ENCODE results near the gene MROH2A.

The MROH2A gene

DNA sequence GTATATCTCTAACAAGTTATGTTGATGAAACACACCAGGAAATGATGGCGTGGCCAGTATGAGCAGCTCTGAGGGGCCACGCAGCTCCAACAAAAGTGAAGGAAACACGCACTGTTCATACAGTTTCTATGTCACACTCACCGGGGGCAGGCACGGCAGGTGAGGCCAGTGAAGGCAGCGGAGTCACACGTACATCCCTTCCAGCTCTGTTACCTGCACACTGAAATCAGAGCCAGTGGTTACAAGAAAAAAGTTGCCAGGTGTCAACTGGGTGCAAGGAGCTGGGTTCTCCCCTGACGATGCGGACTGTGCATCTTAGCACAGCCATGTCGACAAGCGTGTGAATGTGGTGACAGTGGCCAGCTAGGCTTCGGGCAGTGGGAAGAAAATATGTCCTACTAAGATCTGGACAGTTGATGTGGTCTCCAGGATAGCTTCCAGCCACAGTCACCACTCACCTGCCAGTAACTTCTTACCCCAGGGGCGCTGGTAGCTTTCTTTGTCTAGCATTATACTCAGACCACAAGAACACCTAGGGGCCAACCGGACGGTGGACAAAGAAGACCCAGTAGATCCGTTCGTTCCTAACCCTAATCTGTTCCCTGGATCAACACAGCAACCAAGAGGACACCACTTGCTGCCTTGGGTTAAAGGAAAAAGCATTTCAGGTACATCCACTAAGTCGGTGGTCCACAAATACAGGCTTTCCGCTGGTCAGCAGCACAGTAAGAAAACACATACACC lies 66.1 kb downstream of the MROH2A start:
- Histone ChIP-seq H3K27ac (ENCODE audit: low read depth, low read length) (no peak overlapping the region), H3K4me3 (ENCODE audit: low read depth in 1 of 2, low read length in 2 of 2) (no peak overlapping the region), H3K9me3 (ENCODE audit: control insufficient read depth in 1 of 2, low read length in 2 of 2) (no peaks in the 10 kb centered on the region), H3K27me3 (ENCODE audit: control insufficient read depth in 1 of 2, insufficient read depth in 2 of 2, low read length in 2 of 2) (no peaks in the 10 kb centered on the region), H3K4me1 (ENCODE audit: control insufficient read depth in 1 of 2, insufficient read depth in 2 of 2, low read length in 2 of 2) (no peaks in the 10 kb centered on the region), H3K9ac (ENCODE audit: low read depth in 1 of 2, low read length in 2 of 2) (no peak overlapping the region), H3K36me3 (ENCODE audit: control insufficient read depth in 1 of 2, insufficient read depth in 2 of 2, low read length in 2 of 2) (peaks cover 0 to 51% of the 10 kb centered on the region in 2 donors)

DNA sequence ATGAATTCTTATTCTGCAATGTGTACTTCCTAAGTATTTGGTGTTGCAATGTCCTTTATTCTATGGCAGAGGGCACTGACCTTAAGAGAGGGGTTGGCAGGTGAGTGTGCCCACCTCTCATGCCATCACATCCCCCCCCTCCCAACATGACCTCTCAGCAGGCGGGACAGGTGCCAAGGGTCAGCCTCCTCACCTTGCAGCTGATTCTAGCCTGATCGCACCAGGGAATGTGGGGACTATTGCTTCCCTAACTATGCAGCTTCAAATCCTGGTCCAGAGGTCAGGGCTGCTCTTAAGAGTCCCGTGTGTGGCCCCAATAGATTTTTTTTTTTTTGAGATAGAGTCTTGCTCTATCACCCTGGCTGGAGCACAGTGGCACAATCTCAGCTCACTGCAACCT lies 66.7 kb downstream of the MROH2A start:
- no peaks in the 10 kb centered on the region for H3K9me3 ChIP-seq (ENCODE audit: control insufficient read depth in 1 of 2, low read length in 2 of 2)
- no peak overlapping the region for H3K9ac ChIP-seq (ENCODE audit: low read depth in 1 of 2, low read length in 2 of 2)
- no peaks in the 10 kb centered on the region for H3K4me1 ChIP-seq (ENCODE audit: control insufficient read depth in 1 of 2, insufficient read depth in 2 of 2, low read length in 2 of 2)
- H3K4me3 ChIP-seq (ENCODE audit: low read depth in 1 of 2, low read length in 2 of 2) = no peak overlapping the region
- no peak overlapping the region for H3K27ac ChIP-seq (ENCODE audit: low read depth, low read length)
- no peaks in the 10 kb centered on the region for H3K27me3 ChIP-seq (ENCODE audit: control insufficient read depth in 1 of 2, insufficient read depth in 2 of 2, low read length in 2 of 2)
- peaks cover 0 to 47% of the 10 kb centered on the region in 2 donors for H3K36me3 ChIP-seq (ENCODE audit: control insufficient read depth in 1 of 2, insufficient read depth in 2 of 2, low read length in 2 of 2)

DNA sequence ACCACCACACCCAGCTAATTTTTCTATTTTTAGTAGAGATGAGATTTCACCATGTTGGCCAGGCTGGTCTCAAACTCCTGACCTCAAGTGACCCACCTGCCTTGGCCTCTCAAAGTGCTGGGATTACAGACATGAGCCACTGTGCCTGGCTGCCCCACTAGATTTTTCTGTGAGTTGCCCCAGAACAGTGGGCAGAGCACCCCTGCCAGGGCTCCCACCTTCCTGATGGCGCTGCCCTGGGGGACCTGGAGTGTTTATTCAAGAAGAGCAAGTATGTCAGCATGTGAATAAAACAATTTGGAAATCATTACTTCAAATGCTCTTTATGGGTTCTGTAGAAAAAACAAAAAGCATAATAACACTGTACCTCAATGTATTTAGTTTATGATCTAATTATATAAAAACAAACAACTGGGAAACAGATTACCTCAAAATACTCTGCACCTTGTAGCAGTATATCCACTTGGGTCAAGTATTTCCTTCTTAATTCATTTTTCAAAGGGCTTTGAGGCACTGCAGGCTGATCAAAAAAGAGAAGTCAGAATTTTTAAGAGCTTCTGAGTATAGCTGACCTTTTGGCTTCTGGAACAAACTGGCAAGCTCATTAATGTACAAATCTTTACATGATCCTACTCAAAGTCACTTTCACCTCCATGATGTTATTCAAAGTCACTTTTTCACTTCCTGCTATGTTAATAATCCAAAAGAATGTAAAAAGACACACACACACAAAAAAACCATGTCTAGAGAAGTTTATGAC lies 67.4 kb downstream of the MROH2A start:
- Histone ChIP-seq H3K36me3 (ENCODE audit: control insufficient read depth in 1 of 2, insufficient read depth in 2 of 2, low read length in 2 of 2) (peaks cover 0 to 48% of the 10 kb centered on the region in 2 donors), H3K4me3 (ENCODE audit: low read depth in 1 of 2, low read length in 2 of 2) (no peak overlapping the region), H3K27me3 (ENCODE audit: control insufficient read depth in 1 of 2, insufficient read depth in 2 of 2, low read length in 2 of 2) (no peaks in the 10 kb centered on the region), H3K27ac (ENCODE audit: low read depth, low read length) (no peak overlapping the region), H3K4me1 (ENCODE audit: control insufficient read depth in 1 of 2, insufficient read depth in 2 of 2, low read length in 2 of 2) (no peaks in the 10 kb centered on the region), H3K9ac (ENCODE audit: low read depth in 1 of 2, low read length in 2 of 2) (no peak overlapping the region), H3K9me3 (ENCODE audit: control insufficient read depth in 1 of 2, low read length in 2 of 2) (no peaks in the 10 kb centered on the region)

DNA sequence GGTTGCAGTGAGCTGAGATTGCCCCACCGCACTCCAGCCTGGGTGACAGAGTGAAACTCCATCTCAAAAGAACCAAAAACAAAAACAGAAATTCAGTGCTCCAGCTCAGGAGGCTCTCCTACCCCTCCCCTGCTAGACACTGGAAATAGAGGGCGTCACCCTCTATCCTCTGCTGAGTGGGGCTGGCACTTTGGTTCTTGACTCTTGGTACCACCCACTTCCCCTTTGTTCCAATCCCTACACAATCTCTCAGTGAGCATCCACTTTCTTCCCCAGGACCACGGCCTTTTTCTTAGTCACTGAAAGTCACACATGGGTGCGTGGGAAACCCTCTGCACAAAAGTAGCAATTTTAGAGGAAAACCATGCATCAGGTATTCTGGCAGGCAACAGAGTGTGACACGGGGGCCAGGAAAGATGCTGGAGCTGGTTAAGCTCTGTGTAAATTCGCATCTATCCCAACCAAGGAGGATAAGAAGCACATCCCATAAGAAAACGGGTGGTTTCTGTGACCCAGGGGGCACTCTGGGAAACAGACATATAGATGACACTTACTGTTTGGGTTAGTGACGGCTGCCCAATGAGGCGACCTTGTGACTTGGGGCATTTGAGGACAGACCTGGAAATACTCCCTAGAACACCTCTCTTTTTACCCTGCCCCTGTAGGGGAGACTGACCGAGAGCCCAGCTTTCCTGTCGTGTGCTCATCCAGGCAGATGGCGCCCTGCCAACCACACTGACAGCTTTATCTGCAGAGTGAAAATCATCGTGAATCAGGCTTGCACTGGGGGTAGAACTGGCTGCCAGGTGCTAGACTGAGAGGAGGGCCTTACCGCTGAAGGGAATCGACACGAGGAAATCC lies 68.5 kb downstream of the MROH2A start:
- H3K4me3 ChIP-seq (ENCODE audit: low read depth in 1 of 2, low read length in 2 of 2) = no peak overlapping the region
- no peak overlapping the region for H3K27ac ChIP-seq (ENCODE audit: low read depth, low read length)
- H3K4me1 ChIP-seq (ENCODE audit: control insufficient read depth in 1 of 2, insufficient read depth in 2 of 2, low read length in 2 of 2) = no peaks in the 10 kb centered on the region
- peaks cover 0 to 40% of the 10 kb centered on the region in 2 donors for H3K36me3 ChIP-seq (ENCODE audit: control insufficient read depth in 1 of 2, insufficient read depth in 2 of 2, low read length in 2 of 2)
- H3K27me3 ChIP-seq (ENCODE audit: control insufficient read depth in 1 of 2, insufficient read depth in 2 of 2, low read length in 2 of 2) = no peaks in the 10 kb centered on the region
- no peaks in the 10 kb centered on the region for H3K9me3 ChIP-seq (ENCODE audit: control insufficient read depth in 1 of 2, low read length in 2 of 2)
- H3K9ac ChIP-seq (ENCODE audit: low read depth in 1 of 2, low read length in 2 of 2) = no peak overlapping the region

DNA sequence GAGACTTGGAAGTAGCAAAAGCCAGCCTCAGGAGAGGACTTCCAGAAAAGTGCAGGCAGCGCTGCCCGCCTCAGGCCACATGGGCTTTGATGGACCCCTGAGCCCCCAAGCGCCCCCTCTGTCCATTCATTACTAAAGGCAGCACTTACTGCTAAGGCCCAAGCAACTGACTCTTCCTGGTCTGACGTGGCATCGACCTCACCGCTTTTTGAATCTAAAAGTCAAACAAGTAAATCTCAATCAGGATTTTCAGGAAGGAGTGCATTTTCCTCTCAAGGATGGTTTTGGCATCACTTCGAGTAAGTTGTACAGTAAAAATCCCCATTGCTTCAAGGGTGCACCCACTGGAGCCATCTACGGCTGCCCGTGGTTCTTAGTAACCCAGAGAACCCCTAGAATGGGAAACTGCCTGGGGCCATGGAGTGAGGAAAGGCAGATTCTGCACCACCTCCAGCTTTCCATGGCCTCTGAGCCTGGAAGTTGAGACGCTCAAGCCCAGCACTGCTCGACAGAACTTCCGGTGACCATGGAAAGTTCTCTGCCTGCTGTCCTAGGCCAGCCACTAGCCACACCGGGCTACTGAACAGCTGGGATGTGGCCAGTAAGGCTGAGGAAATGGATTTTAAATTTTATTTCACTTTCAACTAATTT lies 69.2 kb downstream of the MROH2A start:
- peaks cover 0 to 35% of the 10 kb centered on the region in 2 donors for H3K36me3 ChIP-seq (ENCODE audit: control insufficient read depth in 1 of 2, insufficient read depth in 2 of 2, low read length in 2 of 2)
- no peak overlapping the region for H3K9ac ChIP-seq (ENCODE audit: low read depth in 1 of 2, low read length in 2 of 2)

DNA sequence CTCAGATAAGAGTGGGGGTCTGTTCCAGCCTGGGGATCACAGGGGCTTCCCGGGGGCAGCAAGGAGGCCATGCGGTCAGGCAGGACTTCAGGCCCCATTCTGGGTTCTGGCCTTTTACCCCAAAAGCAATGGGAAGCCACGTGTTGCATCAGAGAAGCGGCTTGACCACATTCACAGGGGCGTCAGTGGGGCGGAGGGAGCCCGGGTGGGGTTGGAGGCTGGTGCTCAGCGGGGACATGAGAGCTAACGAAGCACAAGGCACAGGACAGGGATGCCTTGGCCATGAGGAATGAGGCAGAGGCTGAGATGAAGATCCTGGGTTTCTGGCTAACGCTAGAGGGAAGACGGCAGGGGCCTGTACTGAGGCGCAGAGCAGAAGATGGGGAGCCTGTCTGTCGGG lies 70.1 kb downstream of the MROH2A start:
- H3K4me1 ChIP-seq (ENCODE audit: control insufficient read depth in 1 of 2, insufficient read depth in 2 of 2, low read length in 2 of 2) = peaks cover 9 to 13% of the 10 kb centered on the region in 2 donors
- H3K27ac ChIP-seq (ENCODE audit: low read depth, low read length) = no peak overlapping the region
- no peaks in the 10 kb centered on the region for H3K9me3 ChIP-seq (ENCODE audit: control insufficient read depth in 1 of 2, low read length in 2 of 2)
- no peaks in the 10 kb centered on the region for H3K27me3 ChIP-seq (ENCODE audit: control insufficient read depth in 1 of 2, insufficient read depth in 2 of 2, low read length in 2 of 2)
- H3K4me3 ChIP-seq (ENCODE audit: low read depth in 1 of 2, low read length in 2 of 2) = no peak overlapping the region
- H3K9ac ChIP-seq (ENCODE audit: low read depth in 1 of 2, low read length in 2 of 2) = no peak overlapping the region
- peaks cover 0 to 29% of the 10 kb centered on the region in 2 donors for H3K36me3 ChIP-seq (ENCODE audit: control insufficient read depth in 1 of 2, insufficient read depth in 2 of 2, low read length in 2 of 2)

More for the DNA sequence above, 69.2 kb downstream of the MROH2A start:
- H3K4me1 ChIP-seq (ENCODE audit: control insufficient read depth in 1 of 2, insufficient read depth in 2 of 2, low read length in 2 of 2) = peaks cover under 1 to 5% of the 10 kb centered on the region in 2 donors
- no peaks in the 10 kb centered on the region for H3K9me3 ChIP-seq (ENCODE audit: control insufficient read depth in 1 of 2, low read length in 2 of 2)
- no peak overlapping the region for H3K27ac ChIP-seq (ENCODE audit: low read depth, low read length)
- H3K27me3 ChIP-seq (ENCODE audit: control insufficient read depth in 1 of 2, insufficient read depth in 2 of 2, low read length in 2 of 2) = no peaks in the 10 kb centered on the region
- no peak overlapping the region for H3K4me3 ChIP-seq (ENCODE audit: low read depth in 1 of 2, low read length in 2 of 2)

DNA sequence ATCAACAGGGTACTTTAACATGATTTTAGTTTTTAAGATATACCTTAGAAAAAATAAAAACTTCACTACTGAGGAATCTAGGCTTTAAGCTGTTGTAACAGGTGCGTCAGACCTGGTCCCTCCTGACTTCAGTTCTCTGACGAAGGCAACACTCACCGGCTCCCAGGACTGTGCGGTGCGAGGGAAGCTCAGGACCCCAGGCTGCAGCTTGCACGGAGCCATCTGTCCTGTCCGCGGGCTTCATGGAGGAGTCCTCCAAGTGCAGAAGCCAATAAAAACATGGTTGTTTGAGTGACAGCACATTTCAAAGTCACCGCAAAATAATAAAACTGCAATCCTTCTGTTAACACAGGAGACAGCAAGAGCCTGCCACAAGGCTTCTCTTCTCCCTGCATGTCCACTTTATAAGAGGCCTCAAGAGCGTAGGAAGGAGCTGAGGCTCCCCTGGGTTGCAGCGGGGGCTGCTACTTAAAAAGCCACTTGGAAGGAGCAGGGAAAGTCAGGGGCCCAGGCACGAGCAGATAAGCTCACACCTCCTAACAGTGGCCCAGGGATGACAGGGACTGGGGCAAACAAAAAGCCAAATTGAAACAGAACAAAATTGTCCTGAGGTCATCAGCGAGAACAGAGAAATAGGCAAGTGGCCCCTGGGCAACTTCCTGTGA lies 71.6 kb downstream of the MROH2A start:
- peaks cover 0 to 21% of the 10 kb centered on the region in 2 donors for H3K36me3 ChIP-seq (ENCODE audit: control insufficient read depth in 1 of 2, insufficient read depth in 2 of 2, low read length in 2 of 2)
- no peak overlapping the region for H3K4me3 ChIP-seq (ENCODE audit: low read depth in 1 of 2, low read length in 2 of 2)
- H3K4me1 ChIP-seq (ENCODE audit: control insufficient read depth in 1 of 2, insufficient read depth in 2 of 2, low read length in 2 of 2) = peaks cover 18 to 19% of the 10 kb centered on the region in 2 donors

DNA sequence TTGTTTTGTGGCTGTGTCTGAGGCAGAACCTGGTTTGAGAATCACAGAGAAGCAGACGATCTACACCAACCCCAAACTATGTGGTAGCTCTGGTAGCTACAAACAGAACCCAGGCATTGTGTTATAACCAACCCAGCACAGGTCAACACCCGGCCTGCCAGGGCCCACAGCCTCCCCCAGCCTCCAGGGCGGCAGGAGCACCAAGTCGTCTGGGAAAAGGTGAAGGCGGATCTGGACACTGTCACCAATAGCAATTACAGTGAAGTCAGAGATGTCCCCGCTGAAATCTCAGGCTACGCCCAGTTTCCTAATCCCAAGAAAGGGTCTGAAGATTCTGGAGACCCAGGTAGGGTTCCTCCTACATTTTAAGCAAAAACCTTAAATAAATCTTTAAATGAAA lies 72.6 kb downstream of the MROH2A start:
- Histone ChIP-seq H3K4me1 (ENCODE audit: control insufficient read depth in 1 of 2, insufficient read depth in 2 of 2, low read length in 2 of 2) (peaks cover 18 to 19% of the 10 kb centered on the region in 2 donors), H3K27ac (ENCODE audit: low read depth, low read length) (no peak overlapping the region), H3K9me3 (ENCODE audit: control insufficient read depth in 1 of 2, low read length in 2 of 2) (no peaks in the 10 kb centered on the region), H3K4me3 (ENCODE audit: low read depth in 1 of 2, low read length in 2 of 2) (no peak overlapping the region), H3K9ac (ENCODE audit: low read depth in 1 of 2, low read length in 2 of 2) (no peak overlapping the region), H3K36me3 (ENCODE audit: control insufficient read depth in 1 of 2, insufficient read depth in 2 of 2, low read length in 2 of 2) (peaks cover 0 to 21% of the 10 kb centered on the region in 2 donors), H3K27me3 (ENCODE audit: control insufficient read depth in 1 of 2, insufficient read depth in 2 of 2, low read length in 2 of 2) (no peaks in the 10 kb centered on the region)

More for the DNA sequence above, 71.6 kb downstream of the MROH2A start:
- no peaks in the 10 kb centered on the region for H3K9me3 ChIP-seq (ENCODE audit: control insufficient read depth in 1 of 2, low read length in 2 of 2)
- H3K9ac ChIP-seq (ENCODE audit: low read depth in 1 of 2, low read length in 2 of 2) = no peak overlapping the region
- no peaks in the 10 kb centered on the region for H3K27me3 ChIP-seq (ENCODE audit: control insufficient read depth in 1 of 2, insufficient read depth in 2 of 2, low read length in 2 of 2)
- no peak overlapping the region for H3K27ac ChIP-seq (ENCODE audit: low read depth, low read length)

DNA sequence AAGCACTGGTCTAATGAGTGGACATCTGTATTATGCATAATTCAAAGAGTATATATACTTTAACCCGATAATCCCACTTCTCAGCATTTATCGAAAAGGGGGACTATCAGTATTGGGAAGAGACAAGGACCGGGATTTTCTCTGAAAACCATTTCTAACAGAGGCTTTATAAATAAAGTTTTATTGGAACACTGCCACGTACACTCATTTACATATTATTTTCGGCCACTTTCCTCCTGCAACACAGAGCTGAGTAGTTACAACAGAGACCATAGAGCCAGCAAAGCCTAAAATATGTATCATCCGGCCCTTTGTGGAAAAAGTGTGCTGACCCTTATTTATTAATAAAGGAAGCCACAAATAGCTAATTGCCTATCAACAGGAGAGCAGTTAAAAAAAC lies 73.0 kb downstream of the MROH2A start:
- no peak overlapping the region for H3K9ac ChIP-seq (ENCODE audit: low read depth in 1 of 2, low read length in 2 of 2)
- H3K4me1 ChIP-seq (ENCODE audit: control insufficient read depth in 1 of 2, insufficient read depth in 2 of 2, low read length in 2 of 2) = peaks cover 18 to 19% of the 10 kb centered on the region in 2 donors
- no peak overlapping the region for H3K4me3 ChIP-seq (ENCODE audit: low read depth in 1 of 2, low read length in 2 of 2)
- H3K36me3 ChIP-seq (ENCODE audit: control insufficient read depth in 1 of 2, insufficient read depth in 2 of 2, low read length in 2 of 2) = peaks cover 0 to 21% of the 10 kb centered on the region in 2 donors
- no peak overlapping the region for H3K27ac ChIP-seq (ENCODE audit: low read depth, low read length)
- H3K27me3 ChIP-seq (ENCODE audit: control insufficient read depth in 1 of 2, insufficient read depth in 2 of 2, low read length in 2 of 2) = no peaks in the 10 kb centered on the region
- no peaks in the 10 kb centered on the region for H3K9me3 ChIP-seq (ENCODE audit: control insufficient read depth in 1 of 2, low read length in 2 of 2)
